GOT3 (cell line): Measurements from ENCODE around the gene AKAP3.

Experiments
- DNase-seq: peaks from one replicate; lab custom pipeline; 2025; ENCODE audit warnings: mixed read lengths; lab: John Stamatoyannopoulos, UW

The AKAP3 gene

DNA sequence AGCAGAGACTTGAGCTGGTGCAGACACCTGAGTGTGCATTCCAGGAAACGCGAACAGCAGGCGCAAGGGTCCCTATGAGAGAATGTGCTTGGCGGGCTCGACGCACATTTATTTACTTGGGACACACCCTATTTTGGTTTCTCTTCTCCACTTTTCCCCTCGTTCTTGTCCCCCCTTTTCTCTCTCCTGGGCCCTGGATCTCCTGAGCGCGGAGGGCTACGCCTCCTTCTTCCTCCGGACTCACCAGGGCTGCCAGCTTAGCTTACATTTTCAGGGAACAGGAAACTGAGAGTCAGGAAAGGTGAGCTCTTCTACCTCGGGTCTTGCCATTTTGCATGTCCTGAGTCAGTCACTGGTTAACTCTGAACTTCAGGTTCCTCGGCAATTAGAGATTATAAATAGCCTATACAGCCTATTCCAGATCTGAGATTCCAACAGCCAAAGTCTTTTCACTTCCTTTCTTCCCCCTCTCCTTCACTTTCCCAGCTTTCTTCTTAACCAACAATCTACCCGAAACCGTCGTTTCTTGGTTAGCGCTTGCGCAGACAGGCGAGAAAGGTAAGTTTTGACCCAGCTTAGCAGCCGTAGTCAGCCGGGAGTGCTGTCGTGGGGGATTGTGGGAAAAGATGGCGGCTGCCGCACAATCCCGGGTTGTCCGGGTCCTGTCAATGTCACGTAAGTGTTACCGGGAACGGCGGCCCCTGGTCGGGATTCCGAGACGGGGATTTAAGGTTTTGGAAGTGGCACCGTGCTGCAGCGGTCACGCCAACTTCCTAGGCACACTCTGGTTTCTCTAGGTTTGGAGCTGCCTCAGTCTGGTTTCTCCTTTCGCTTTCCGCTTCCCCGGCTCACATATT lies at the start of gene AKAP3, which contains the start of gene NDUFA9:
AKAP3 (minus strand) TSS at position 551 of the 857 bp plus-strand sequence. CDS start 10,855 bp downstream, outside the sequence.
NDUFA9 (plus strand) TSS at position 614 of the 857 bp plus-strand sequence; CDS start at position 627, 13 bp downstream.
- DNase-seq, result no peak

DNA sequence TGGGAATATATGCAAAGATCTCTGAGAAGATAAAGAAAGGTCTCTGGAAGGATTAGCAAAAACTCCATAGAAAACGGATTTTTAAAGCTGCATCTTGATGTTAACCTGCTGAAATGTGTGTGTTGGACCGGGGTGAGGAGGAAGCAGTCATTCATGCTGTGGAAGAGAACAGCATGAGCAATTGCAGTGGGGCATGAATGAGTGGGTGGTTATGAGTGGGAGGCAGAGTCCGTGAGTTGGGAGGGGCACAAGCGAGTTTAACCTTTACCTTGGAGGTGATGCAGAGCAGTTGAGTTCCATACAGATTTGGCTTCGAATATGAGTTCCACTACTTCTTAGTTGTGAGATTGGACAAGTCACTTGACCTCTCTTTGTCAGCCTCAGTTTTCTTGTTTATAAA lies 41.9 kb upstream of the AKAP3 start:
- DNase-seq, result no peak

DNA sequence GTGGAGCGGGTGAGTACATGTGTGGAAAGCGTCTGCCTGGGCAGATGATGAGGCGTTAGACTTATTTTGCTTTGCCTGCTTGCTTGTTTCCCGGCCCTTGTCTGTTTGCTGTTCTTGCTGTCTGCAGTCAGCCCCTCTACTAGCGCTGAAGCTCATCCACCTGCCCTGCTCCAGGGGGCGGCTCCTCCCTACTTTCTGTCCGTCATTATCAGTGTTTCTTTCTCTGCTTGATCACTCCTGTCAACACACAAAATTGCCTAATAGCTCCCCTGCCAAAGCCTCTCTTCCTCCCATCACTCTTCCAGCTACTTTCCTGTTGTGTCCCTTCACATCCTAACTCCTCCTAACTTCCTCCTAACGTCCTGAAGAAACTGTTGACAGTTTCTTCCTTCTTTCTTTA lies 36.5 kb upstream of the AKAP3 start:
- no peak for DNase-seq

DNA sequence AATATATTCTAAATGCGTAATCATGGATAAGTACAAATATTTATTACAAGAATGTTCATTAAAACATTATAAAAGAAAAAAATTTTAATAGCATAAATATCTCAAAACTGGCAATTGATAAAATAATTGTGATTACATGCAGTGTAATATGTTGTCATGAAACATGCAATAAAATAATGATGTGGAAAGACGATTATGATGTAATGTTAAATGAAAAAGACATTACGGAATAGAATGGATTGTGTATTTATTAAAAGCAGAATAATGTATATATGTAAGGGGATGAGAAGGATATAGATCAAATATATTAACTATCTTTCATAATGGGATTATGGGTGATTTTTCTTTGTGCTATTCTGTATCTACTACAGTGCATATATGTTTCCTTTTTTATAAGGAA lies 32.9 kb upstream of the AKAP3 start:
- no peak for DNase-seq

DNA sequence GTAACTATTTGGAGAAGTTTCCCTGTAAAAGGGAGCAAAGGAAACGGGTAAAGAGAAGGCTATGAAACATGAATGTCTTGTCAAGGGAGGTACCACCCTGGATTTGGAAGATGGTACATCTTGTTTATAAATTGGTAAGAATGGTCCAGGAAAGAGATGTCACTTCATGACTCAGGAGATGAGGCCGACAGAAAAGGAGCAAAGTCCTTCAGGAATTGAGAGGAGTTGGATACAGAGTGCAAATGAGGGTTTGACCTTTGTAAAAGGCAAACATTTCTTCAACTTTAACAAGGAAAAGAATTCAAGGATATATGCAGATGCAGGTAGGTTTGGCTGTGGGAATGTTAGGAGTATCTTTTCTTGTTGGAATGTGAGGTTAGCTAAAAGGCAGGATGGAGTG lies 30.9 kb upstream of the AKAP3 start:
- DNase-seq, result no peak

DNA sequence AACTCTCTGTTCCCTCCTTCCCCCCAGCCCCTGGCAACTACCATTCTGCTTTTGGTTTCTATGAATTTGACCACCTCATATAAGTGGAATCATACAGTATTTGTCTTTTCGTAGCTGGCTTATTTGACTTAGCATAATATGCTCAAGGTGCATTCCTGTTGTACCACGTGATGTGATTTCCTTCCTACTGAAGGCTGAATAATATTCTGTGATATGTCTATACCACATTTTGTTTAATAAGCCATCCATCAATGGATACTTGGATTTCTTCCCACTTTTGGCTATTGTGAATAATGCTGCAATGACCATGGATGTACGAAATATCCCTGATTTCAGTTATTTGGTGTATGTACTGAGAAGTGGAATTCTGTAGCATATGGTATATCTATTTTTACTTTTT lies 16.4 kb upstream of the AKAP3 start:
- DNase-seq, result no peak

DNA sequence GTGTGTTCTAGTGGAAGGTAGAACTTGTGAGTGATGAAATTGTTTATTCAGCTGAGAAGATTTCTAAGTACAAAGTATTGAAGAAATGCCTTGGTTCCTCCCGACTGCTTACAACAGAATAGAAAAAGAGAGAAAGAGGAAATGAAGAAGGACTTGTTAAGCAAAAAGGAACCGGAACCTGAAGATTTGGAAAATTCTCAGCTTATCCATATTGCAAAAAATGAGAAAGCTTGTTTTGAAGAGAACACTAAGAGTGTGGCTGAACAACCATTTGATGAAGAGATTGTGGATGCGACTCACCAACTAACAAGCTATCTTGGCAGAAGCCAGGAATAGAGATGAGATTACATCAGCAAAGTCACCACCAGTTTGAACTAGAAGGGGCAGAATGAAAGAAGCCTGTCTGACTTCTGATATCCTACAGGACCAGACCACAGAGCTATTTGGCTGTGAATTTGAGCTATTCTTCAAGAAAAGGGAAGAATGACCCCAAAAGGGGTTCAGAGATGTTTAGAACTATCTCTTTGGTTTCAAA lies 15.2 kb upstream of the AKAP3 start:
- no peak for DNase-seq

DNA sequence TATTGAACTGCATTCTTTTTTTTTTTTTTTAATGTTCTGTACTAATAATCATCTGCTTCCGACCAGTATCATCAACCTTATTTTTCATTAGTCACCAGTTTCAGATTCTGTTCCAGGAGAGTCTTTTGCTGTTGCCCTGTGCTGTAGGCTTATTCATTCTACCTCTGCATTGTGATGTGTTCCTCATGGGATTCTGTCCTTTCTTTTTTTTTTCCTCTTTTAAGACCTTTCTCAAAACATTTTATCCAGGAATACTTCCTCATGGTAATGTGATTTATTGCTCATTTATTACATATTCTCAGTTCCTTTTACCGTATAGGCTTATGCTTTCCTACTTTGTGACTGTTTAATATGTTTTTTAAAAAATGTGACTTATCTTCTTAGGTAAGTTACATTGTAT lies 4.8 kb upstream of the AKAP3 start:
- DNase-seq, result no peak

DNA sequence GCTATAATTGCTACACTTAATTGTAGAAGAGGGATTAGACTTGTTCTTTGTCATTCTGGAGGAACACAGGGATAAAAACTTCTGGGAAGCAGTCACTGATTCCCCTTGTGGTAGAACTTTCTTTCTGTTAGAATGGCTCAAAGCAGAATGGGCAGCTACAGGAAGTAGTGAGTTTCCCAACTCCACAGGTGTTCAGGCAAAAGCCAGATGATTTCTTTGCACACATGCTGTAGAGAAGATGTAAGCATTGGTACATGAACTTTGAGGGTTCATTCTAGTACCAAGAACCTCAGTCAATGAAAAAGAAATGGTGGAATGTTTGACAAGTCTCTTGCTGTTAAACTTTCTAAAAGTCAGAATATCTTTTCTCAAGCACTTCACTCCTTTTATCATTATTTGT lies 4.4 kb upstream of the AKAP3 start:
- no peak for DNase-seq

DNA sequence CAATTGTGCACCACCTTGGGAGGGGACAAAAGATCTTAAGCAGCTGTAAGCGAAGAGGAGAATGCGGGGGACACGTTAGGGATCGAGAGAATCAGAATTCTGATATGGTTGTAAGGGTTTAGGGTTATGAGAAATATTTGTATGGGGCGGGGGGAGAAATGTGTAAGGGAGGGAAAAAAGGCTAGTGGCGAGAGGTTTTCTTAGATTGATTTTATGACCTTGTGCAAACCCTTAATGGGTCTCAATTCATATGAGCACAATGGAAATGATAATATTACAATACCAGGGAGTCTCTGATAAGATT lies 459 bp upstream of the AKAP3 start:
- DNase-seq, result no peak

DNA sequence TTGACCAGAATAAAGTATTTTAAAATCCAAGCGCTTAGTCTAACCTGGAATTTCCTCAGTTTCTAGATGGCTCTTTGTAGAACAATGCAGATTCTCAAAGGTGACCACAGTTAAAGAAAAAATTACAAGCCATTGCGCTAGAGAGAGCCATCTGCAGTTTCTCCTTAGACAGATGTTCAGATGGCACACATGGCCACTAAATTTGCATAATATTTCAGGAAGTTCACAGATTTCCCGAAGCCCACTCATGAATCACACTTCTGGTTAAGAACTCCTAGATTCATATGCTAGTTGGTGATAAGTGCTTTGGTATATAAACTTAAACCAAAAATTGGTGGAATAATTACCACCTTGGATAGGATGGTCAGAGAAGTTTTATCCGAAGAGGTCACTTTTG lies 749 bp downstream of the AKAP3 start:
- no peak for DNase-seq

DNA sequence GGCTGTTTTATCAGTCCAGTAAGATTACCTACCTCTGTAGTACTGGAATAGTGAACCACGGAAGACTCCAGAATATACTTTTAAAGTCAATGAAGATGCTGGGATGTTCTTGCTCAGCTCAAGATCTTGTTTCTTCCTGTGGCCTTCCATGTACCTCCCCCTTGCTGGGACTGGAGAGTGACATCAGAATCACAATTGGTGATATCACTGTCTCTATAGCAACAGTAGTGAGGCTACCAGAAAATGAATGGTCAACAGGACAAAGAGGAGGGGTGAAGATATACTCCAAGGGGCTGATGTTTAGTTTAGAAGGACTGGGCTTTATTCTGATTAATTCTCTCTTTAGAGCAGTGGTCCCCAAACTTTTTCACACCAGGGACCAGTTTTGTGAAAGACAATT lies 3.8 kb downstream of the AKAP3 start:
- no peak for DNase-seq

DNA sequence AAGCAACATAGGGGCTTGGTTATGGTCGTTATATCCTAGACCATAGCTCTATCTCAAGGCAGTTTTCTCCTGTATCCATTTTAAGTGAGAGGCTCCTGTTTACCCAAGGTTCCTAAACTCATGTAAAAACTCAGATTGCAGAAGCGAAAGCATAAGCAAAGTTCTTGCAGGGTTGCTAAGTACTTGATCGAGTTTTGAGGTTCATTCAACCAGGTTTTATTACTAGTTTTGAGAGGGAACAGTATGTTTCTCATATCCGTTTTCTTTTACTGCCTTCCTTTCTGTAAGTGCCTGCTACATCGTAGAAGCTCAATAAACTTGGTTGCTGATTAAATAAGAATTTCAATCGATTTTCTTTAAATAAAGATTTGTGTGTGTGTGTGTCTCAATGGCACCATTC lies 5.1 kb downstream of the AKAP3 start:
- DNase-seq, result no peak

DNA sequence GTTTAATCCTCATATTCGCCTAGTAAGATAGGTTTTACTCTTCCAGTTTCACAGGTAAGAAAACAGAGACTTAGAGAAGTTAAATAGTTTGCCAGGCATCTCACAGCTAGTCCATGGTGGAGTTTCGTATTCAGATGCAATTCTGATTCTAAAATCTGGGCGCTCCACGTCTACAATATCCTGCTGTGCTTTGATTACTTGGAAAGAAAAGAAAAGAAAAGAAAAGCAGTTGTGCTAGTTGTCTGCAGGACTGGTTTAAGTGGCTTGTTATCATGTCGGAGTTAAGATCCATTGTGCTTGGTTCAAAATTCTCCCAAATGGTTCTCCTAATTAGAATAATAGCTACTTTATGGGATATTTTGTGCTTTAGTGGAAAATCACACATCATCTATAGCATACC lies 18.6 kb downstream of the AKAP3 start:
- DNase-seq, result no peak

DNA sequence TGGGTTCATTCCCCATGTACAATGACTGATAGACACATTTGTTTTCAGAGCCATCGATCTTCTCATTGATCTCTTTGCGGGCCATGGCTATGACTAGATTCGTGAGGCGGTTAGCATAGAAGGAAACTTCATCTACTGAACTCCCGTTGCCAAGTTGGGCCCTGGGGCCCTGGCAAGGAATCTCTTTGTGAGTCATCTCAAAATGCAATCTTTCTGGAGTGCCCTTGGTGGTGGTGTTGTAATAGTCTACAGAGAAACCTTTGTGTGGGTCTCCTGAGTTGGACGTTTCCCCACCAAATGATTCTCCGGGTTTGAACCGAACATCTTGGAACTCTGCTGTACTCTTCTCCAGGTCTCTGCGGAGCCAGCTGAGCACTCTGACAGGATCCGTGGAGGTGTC lies 20.4 kb downstream of the AKAP3 start:
- no peak for DNase-seq

DNA sequence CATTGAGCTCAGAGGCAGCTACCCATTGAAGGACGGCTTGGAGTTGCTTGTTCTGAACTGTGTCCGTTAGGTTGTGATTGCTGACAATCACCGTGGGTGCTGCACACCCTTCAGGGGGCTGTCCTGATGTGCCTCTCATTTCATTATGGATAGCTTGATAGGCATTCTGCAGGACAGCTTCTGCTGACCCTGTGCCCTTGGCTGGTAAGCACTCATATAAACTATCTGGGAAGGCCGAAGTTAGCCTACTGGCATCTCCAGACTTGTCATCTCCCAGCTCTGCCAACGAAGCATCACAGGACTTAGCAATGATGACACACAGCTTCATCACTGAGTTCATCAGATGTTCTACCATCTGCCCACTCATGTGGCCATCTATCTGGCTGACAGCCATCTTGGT lies 22.3 kb downstream of the AKAP3 start:
- no peak for DNase-seq

DNA sequence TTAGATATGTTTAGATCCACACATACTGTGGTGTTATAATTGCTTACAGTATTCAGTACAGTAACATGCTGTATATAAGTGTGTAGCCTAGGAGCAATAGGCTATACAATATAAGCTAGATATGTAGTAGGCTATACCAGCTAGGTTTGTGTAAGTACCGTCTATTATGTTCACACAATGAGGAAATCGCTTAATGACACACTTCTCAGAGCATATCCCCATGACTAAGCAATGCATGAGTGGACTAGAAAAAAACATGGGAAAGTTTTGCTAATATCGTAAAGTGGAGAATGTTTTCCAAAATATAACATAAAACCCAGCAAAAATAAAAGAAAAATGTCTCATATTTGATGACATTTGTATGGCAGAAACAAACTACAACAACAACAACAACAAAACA lies 27.3 kb downstream of the AKAP3 start:
- no peak for DNase-seq

DNA sequence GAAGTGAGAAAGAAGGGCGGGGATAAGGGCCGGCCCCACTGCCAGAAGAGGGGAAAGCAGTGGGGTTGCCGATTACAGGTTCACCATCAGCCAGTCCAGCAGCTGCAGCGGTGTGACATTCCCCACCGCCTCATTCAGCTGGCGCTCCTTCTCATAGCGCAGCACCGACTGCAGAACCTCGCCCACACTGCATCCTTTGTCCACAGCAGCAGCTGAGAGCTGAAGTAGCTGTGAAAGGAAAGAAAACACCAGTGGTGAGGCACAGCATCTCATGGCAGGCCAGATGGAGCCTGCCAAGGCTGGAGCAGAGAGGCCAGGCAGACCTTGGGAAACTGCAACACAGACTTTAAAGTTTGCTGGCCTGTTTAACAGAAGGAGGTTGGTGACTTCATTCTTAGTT lies 33.2 kb downstream of the AKAP3 start:
- DNase-seq, result no peak

DNA sequence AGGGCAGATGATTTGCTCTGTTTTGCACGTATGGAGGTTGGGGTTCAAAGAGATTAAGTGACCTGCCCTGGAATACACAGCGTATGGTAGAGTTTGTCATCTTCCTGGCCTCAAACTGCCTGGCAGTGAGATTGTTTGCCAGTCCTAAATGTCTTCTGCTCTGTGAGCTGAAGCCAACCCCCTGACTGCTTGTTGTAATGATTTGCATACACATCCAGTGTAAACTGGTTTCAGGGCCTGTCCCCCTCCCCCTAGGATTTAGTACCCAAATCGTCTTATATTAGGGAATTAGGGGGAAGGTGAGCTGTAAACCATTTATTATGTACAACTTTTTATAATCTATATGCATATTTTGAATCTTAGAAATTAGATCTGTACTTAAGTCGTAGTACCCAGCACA lies 38.4 kb downstream of the AKAP3 start:
- DNase-seq, result no peak

DNA sequence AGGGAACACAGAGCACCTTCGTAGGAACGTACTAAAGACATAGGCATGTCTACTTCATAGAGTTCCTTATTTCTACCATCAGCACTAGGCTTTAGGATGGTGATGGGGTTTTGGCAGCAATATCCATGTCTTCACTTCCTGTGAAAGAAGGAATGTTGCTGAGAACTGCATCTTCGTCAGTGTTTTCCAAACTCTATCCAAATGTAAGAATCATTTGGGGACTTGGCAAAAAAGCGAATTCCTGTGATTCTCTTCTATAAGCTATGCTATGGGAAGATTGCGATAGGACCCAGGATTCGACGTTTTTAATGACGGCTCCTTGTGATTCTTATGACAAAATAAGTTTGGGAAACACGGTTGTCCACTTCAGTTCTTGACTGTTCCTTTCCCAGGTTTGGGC lies 39.8 kb downstream of the AKAP3 start:
- DNase-seq, result no peak

DNA sequence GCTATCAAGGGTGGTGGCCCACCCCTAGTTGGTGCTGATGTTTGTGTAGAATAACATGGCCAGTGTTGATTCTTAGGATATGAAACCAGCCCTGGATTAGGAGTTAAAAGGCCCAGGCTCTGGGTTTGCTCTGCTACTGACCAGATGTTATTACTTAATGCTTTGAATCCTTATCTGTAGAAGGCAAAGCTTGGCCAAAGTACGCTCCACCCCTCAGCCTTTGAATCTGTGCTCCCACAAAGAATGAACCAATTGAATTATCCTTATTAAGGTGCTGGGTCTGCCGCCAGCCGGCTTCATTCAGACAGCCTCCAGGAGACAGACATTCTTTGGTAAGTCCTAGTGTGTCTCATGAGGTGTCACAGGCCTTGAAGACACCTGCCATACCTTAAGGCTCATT lies 41.8 kb downstream of the AKAP3 start:
- no peak for DNase-seq

DNA sequence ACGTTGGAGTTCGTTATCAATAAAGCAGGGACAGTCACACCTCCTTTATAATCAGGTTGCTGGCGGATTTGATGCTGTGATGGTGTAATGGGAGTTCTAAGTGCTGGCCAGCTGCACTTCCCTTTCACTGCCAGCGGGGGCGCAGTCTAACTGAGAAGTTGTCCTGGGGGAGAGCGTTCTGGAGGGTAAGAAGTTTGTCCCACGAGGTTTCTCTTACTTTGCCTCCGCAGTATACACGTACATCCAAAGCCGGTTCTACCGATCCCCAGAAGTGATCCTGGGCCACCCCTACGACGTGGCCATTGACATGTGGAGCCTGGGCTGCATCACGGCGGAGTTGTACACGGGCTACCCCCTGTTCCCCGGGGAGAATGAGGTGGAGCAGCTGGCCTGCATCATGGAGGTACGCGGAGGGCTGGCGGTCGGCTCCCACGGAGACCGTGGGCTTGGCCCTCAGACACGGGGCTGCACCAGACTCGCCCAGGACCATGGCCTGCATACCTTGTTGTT lies 44.1 kb downstream of the AKAP3 start:
- DNase-seq, result peak; percentile 35

DNA sequence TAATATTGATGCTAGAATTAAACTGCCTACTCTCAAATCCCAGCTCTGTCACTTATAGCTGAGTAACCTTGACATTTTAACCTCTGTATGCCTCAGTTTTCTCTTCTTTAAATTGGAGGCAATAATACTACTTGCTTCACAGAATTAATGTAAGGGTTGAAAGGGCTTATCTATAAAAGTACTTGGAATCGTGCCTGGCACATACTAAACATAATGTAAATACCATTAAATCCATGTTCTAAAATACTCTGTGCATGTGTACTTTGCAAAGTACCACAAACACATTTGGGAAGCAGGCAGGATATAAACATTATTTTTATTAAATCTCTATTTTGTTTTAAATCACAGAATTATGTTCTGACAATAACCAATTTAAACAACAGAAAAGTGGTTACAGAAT lies 44.9 kb downstream of the AKAP3 start:
- no peak for DNase-seq

DNA sequence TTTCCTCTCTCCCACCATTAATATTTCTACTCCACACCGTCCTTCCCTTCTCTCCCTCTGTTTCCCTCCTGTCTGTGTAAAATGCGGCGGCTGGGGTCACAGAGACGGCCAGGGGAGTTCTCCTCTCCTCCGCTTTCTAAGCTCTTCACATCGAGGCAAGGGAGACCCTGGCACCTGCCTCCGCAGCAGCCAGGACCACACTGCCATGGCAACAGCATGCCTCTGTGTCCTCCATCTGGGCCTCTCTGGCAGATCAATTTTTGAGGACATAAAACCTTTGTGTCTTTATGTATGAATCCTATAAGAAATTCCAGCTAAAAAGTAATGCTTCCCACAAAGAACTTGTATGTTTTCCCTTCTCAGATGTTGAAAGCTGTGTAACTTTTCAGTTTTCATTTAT lies 45.4 kb downstream of the AKAP3 start:
- no peak for DNase-seq
